Placental pericyte (primary cell): ENCODE results near the gene ZNF654. TPM values are rescaled to one million over a fixed set of nuclear protein-coding genes. Genes with fewer than 3 reads are reported as not detected.

Source experiments
- total RNA-seq: library from RNA; depleted of rRNA; stranded (reverse); fragments of >200 nt; gene quantifications from 2 replicates; pipeline ENCODE4 v1.2.3, GENCODE V29; 2012

Gene ZNF654
- total RNA-seq, result 10.1 and 15.5 TPM in 2 replicates

GRCh38 chr3:88058581-88059379 is at the start of gene ZNF654, which contains the start of gene CGGBP1:
TSS of gene ZNF654 (plus strand) at chr3:88059255. CDS start at chr3:88059320, 65 bp downstream.
TSS of gene CGGBP1 (minus strand) at chr3:88059005. CDS start at chr3:88055976, 3,029 bp downstream.

DNA sequence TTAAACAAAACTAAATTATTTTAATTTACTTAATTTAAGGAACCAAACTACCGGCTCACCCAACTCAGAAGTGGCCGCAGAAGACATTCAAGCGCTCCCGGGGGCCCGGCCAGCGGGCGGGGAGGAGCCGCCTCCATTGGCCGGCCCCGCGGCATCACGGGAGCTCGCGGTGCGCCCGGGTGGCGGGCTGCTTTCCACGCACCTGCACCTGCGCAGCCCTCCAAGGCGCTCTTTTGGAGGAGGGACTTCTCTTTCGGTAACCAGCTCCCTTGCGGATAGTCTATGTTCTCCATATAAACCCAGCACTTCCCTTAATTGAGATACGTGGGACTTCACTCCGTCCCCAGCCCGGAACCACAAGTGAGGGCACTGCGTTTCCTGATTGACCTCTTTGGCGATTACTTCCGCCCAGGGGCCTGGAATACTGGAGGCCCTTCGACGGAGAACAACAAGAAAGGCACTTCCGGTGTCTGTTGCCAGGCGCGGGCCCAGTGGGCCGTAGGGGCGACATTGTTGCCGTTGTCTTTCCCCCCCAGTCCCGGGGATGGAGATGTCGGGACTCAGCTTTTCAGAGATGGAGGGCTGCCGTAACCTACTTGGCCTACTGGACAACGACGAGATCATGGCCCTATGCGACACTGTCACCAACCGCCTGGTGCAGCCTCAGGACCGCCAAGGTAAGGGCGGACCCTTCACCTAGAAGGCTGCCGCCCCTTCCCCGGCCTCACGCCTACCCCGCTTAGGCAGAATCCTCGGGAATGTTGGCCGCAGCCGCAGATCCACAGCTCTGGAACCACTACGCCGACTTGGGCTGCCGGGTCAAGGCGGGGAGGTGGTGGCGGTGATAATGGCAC is 90.7 kb downstream of the ZNF654 start, which contains the start of gene C3orf38:
Gene C3orf38, plus strand, starts transcription at position 451 of the 854 bp plus-strand sequence. Its CDS starts 94 bp downstream, at position 545.

Other genes with a start within 250 kb of the ZNF654 start
- gene CGGBP1, start 250 bp upstream of the ZNF654 start, total RNA-seq, result 58.2 and 63.4 TPM in 2 replicates
- gene C3orf38, start 90.7 kb downstream of the ZNF654 start, total RNA-seq, result 18.2 and 29.6 TPM in 2 replicates